GM15510 (cell line): ENCODE results near the gene DBNL.
A peak's percentile ranks its signal among the peaks of the same experiment; 100 is the strongest.

Source experiments
- POLR2A ChIP-seq: IDR thresholded peaks from 3 replicates; pipeline ENCODE4 v1.6.1; 2011; ENCODE audit warnings: borderline replicate concordance; ENCODE audit not compliant: insufficient read length; ENCODE audit errors: extremely low read depth

Gene DBNL

DNA sequence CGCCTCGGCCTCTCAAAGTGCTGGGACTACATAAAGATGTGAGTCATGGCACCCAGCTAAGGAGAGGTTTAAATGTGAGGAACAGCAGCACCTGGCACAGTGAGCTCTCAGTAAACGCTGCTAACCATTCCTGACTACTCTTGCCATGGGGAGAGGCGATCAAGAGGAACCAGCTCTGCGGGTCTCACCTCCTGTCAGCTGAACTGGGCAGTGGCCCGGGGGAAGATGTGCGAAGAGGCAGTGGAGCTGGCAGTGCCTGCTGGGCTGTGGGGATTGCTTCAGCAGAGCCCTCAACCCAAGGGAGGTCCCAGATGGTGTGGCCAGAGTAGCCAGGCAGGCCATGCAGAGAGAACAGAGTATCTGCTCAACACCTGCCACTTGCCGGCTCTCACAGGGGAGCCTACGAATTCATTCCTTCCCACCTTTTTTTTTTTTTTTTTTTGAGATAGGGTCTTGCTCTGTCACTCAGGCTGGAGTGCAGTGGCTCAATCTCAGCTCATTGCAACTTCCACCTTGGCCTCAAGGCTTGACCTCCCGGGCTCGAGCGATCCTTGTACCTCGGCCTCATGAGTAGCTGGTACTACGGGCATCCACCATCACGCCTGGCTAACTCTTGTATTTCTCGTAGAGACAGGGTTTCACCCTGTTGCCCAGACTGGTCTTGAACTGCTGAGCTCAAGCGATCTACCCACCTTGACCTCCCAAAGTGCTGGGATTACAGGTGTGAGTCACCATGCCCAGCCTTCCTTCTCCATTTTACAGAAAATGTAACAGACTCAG is 31.0 kb downstream of the DBNL start:
- TF ChIP-seq POLR2A = no peak

DNA sequence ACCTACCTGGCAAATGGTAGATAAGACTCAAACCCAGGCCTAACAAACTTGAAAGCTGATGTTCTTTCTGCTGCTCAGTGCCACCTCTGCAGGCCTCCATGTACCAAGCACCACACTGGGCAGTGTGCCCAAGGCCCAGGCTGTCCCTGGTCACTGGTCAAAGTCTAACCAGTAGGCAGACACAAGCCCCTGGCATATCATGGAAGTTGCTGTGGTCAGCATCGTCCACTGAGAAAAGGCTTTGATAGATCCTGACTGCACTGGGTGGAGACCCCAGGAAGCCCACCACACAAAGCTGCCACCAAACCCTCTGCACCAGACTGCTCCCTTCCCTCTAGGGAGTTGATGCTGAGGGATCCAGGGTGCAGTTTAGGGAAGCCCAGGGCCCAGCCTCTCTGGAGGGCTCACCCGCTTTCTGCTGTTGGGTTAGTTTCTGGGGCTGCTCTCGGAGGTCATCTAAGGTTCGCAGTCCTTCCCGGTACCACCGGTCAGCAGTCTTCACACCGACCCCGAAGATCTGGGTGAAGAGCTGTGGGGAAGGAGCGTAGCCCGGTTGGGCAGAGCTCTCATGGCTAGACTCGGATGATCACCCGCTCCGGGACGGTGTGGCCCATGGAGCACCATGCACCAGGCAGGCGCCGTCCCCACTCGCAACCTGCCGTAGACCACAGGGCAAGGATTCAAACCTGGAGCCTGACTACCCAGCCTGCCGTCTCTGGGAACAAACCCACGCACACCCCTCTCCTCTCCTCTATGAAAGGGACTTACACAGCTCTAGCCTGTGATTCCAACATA is 31.8 kb downstream of the DBNL start:
- no peak for TF ChIP-seq POLR2A

DNA sequence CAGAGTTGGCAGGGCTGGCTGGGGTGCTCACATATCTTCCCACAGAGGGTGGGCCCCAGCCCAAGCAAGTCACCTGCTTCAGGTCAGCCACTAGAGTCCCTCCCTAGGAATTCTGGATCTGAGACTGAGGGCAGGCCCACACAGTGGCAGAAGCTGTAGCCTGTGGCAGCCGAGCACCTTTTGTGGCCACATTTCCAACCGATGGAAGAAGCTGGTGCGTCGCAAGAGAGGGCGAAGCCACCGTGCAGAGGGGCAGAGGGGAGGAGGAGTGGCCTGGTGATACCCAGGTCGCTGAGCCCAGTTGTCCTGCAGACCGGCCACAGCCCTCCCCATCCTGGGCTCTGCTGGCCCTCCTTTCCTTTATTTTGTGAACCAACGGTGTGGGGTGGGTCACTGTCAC is 32.6 kb downstream of the DBNL start:
- TF ChIP-seq POLR2A = no peak

DNA sequence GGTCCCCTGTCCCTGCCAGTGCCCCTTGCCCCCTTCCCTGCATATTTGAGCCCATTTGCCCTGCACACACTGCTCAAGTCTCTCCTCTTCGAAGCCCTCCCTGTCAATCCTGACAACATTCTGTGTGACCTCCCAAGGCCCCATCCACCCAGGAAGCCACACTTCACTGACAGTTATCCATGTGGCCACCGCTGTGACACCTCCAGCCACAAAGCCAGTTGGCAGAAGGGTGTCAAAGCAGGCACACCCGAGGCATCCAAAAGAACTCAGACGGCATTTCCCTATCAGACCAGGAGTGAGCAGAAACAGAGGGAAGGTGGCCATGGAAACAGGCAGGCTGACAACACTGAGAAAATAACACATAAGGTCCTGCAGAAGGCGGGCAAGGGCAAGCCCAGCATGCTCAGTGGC is 33.2 kb downstream of the DBNL start:
- no peak for TF ChIP-seq POLR2A

DNA sequence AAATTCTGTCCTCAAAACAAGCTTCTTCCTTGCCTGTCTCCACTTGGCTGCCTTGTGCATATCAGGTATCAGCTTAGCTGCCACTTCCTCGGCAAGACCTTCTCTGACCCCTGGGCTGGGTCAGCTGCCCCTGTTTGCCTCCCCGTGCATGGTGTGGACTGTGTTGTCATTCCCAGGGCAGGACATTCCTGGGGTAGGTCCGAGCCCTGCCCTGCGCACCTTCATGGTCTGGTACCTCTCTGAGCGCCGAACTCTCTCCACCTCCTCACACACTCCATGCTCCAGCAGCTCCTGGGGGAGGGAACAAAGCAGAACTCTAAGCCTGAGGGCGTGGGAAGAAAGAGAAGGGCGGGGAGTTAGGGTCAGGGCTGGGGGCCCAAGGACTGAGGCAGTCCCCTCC is 34.0 kb downstream of the DBNL start:
- TF ChIP-seq POLR2A = no peak

DNA sequence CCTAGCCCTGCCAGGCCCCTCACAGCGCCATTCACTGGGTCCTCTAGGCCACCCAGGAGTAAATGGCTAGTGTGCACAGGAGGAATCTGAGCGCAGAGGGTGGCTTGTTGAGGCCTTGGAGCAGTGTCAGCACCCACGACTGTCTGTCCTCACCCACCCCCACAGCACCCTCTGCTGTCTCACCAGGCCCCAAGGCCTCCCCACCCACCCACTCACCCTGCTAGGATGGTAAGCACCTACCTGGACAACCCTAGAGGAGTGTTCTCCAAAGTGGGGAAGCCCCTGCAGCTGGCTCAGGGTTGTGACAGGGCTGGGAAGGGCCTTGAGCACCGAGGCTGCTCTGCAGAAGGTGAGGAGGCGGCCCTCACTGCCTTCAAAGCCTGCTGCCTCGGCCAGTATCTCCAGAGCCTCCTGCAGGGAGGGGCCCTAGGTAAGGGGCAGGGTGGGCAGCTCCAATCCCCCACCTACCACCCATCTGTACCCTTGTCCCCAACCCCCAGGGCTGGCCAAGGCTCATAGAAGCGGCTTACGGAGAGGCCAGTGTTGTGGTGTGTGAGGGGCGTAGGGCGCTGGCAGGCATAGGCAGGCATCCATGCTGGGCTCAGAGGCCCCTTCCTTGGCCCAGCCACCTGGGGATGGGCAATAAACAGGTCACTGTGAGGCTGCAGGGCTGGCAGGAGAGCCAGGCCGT is 35.0 kb downstream of the DBNL start:
- no peak for TF ChIP-seq POLR2A

DNA sequence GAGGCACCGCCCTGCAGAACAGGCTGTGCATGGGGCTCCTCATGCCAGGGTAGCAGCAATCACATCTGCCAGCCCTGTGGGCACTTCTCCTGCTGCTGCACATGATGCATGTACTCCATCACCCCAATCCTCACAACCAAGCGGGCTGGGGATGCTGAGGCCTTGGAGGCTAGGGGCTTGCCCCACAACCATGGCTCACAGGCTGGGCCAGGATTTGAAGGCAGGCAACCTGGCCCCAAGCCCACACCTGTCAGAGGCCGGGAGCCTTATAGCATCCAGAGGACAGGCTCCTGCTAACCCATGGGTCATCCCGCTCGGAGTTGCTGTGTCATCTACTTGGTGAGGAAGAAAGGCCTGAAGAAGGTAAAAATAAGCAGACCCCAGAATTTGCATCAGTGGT is 35.6 kb downstream of the DBNL start:
- no peak for TF ChIP-seq POLR2A

DNA sequence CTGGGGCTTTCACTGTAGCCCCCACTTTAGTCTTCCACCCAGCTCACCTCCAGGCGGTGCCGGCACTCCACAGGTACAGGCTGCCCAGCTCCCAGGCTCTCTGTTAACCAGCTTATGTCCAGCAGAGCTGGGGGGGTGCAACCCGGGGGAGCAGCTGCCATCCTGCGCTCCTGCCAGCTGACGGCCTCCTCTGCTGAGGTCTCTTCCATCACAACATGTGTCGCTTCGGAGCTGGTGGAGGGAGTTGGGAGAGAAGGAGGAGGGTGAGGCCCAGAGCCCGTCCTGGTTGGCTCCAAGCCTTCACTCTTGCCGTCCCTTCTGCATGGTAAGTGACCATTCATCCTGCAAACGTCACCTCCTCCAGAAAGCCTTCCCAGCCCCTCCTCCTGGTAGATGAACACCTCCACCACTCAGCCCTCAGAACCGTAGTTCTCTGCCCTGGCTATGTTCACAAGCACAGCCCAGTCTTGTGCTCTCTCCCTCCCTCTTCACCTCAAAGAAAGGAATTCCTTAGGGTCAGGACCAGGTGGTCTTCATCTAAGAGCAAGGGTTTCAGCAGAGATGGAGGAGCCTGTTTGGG is 36.3 kb downstream of the DBNL start:
- no peak for TF ChIP-seq POLR2A

DNA sequence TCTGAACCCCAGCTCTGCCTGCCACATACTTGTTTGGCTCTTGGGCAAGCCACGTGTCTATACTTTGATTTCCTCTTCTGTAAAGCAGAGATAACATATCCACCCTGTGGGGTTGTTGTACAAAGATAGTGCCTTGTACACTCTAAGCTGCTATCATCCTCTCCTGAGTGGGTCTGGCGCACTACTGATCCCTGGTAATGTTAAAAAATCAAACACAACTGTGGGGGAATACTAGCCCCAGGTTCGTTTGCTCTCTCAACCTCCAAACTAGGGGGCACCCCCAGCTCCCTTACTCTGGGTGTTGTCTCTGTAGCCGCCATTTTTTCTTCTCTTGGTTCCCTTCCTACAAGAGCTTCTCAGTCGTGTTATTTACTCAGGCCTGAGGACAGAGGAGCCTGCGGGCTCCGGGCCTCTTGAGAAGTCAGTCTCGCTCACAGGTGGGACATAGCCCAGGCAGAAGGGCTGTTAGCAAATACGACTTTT is 36.8 kb downstream of the DBNL start:
- no peak for TF ChIP-seq POLR2A

DNA sequence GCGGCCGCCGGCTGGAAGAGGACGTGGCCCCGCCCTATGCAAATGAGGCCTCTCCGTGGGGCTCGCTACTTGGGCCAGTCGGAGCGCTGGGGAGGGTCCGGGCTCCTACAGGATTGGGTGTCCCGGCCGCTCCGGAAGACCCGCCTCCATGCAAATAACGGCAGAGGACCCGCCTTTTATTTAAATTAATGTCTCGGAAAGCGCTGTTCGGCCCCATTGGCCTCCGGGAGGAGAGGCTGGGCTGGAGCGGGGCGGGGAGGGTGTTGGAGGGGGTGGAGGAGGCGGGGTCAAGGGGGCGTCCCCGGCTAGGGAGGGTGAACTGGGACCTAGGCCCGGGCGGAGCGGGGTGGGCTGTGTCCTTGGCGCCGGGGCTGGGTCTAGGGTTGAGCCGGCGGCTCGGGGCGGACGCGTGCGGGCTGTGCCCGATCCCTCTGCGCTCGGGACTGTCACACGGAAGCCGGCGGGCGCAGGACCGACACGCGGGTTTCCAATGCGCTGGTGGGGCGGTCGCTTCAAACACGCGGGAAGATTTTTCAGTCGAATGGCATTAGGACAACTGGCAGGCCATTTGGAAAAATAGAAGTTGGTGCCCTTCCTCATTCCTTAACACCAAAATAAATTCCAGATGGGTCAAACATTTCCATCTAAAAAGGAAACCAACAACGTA is 38.2 kb downstream of the DBNL start:
- peak; percentile 67 for TF ChIP-seq POLR2A

DNA sequence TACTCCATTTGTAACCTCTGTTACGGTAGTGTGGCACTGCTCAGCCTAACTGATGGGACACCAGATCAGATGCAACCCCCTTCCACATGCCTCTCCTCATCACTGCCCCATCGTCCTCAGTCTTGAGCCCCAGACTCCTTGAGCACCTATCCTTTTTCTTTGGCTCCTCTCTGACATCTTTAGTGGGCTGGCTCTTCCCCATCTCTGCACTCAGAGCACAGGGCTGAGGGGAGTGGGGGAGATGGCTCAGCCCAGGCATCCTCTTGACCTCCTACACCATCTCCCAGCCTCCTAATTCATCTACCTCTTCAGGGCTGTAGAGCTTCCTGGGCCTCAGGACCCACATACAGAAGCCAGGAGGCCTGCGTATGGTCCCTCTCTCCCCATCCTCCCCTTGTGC is 39.3 kb downstream of the DBNL start:
- TF ChIP-seq POLR2A = no peak

DNA sequence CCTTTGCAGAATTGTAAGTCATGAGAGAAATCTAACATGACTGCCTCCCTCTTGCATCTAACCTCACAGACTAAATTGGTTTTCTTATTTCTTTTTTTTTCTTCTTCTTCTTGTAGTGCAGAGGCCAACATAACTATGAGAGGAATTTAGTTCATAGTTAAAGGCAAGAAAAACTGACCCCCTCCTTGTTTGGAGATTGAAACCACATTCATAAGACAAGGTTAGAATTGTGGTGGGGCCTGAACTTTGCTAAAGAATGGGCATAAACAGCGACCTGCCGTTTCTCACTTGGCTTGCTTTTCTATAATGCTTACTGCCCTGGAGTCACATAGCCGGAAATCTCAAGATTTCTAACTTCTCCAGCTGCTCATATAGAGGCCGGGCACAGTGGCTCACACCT is 40.2 kb downstream of the DBNL start:
- no peak for TF ChIP-seq POLR2A

DNA sequence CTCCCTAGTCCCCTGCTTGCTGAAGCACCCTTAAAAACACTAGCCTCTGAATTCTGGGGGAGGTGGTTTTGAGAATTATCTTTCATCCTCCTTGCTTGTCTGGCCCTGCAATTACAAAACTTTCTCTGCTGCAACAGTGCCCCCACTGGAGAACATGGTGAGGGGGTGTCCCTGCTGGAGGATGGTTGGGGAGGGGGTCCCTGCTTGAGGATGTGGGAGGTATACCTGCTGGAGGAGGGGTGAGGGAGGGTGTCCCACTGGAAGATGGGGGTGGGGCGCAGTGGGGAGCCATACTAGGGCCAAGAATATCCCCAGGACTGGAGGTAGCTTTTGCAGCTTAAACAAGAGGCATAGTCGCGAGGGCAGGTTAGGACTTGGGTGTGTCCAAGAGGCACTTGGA is 41.0 kb downstream of the DBNL start:
- TF ChIP-seq POLR2A = no peak

DNA sequence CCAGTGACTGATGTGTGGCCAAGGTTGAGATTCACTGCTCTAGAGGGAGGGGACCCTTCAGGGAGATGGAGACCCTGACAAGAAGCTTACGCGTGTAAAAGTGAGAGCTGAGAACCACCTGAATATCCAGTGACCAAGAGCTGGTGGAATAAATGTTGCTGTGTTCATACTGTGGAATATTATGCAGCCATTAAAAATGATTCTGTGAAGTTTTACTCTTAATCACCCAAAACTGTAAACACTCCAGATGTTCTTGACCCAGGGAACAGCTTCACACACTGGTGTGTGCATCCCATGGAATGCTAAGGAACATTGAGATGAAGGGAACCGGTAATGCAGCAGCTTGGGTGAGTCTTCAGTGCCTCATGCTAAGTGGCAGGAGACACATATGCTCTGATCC is 42.1 kb downstream of the DBNL start:
- no peak for TF ChIP-seq POLR2A
